22Rv1 (cell line): ENCODE data around the gene ZFP92.

ENCODE experiments used
- H3K27ac ChIP-seq: fragments of 450-650 bp; 2 replicates; pipeline ENCODE4 v1.5.1; 2017
- ZFX ChIP-seq: fragments of 450-650 bp; IDR thresholded peaks from 2 replicates; pipeline ENCODE4 v1.6.1; 2017; ENCODE audit warnings: antibody characterized with exemption, borderline replicate concordance
- TF ChIP-seq, protein P1 (sequence below): fragments of 450-650 bp; IDR thresholded peaks from 2 replicates; pipeline ENCODE4 v1.5.1; 2017; ENCODE audit warnings: mild to moderate bottlenecking

The ZFP92 gene

DNA sequence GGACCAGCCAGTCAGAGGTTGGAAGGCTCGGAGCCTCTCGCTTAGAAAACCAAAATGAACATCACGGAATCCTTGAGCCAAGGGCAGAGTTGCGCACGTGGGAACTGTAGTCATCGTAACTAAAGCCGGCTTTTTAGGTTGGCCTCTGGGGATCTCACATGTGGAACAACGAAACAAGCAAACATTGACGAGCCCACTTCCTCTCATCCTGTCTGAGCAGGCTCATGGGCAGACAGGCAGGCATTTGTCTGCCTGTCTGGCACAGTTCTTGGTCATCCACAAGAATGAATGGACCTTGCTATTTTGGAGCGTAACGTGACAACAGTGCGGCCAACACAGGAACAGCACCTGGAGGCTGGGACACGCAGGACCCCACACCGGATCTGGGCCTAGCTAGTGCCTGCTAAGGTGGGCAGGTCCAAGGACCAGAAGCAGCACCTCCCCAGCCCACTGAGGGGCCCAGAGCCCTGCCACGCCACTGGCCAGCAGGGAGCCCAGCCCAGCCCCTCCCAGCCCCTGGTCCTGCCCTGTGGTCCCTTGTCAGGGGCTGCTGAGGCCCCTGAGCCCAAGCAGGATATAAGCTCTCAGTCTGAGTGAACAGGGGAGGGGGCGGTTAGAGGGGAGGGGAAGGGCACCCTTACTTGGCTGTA is 43.8 kb downstream of the ZFP92 start:
- TF ChIP-seq ZFX, result no peak
- TF ChIP-seq, protein P1, sequence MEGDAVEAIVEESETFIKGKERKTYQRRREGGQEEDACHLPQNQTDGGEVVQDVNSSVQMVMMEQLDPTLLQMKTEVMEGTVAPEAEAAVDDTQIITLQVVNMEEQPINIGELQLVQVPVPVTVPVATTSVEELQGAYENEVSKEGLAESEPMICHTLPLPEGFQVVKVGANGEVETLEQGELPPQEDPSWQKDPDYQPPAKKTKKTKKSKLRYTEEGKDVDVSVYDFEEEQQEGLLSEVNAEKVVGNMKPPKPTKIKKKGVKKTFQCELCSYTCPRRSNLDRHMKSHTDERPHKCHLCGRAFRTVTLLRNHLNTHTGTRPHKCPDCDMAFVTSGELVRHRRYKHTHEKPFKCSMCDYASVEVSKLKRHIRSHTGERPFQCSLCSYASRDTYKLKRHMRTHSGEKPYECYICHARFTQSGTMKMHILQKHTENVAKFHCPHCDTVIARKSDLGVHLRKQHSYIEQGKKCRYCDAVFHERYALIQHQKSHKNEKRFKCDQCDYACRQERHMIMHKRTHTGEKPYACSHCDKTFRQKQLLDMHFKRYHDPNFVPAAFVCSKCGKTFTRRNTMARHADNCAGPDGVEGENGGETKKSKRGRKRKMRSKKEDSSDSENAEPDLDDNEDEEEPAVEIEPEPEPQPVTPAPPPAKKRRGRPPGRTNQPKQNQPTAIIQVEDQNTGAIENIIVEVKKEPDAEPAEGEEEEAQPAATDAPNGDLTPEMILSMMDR, result no peak
- H3K27ac ChIP-seq, result no peak overlapping the region

GRCh38 chrX:153455571-153455970 is 44.3 kb downstream of the ZFP92 start:
- TF ChIP-seq, protein P1, result no peak
- no peak overlapping the region for H3K27ac ChIP-seq

DNA sequence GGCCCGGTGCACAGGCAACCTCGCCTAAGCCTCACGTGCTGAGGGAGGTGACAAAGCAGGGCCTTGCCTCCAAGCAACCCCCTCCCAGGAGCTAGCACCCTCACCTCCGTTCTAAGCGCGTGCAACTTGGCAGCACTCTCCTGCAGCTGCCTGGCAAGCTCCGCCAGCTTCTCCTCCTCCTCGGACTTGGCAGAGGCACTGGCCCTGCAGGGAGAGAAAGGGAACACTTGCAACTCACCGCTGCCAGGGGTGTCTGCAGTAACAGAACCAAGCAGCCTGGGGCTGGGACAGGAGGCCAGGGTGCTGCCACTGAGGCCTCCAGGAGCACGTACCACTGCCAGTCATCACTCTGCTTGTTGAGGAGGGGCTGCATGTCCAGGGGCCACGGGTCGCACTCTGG is 44.9 kb downstream of the ZFP92 start:
- TF ChIP-seq, protein P1, result no peak
- TF ChIP-seq ZFX, result no peak
- H3K27ac ChIP-seq, result no peak overlapping the region

GRCh38 chrX:153456704-153457103 is 45.4 kb downstream of the ZFP92 start:
- TF ChIP-seq ZFX, result no peak
- no peak overlapping the region for H3K27ac ChIP-seq

DNA sequence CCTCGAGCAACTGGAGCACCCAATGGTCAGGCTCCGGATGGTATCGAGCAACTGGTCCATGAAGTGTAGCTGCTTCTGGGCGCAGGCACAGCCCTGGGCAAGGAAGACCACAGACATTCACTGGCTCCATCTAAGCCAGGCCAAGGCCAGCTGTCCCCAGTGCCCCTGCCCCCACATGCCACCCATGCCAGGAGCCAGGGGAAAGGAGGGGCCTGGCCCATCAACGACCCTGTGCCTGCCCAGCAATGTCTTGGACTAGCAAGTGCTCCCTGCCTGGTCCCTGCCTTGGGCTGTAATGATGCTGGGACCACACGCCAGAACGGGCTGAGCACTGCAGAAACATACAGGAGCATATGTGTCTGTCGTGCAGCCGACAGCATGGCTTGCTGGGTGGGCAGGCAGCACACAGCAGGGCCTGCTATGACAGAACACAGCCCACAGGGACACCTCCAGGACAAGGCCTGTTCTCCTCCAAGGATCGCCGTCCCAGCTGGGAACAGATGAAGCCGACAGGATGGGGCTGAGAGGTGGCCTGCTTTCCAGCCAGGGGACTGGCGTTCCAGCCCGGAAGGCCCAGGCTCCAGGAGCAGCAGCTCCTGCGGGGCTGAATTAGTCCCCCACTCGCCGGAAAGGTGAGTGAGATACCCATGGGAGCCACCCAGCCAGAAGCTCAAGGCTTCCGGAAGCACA is 46.0 kb downstream of the ZFP92 start:
- TF ChIP-seq ZFX, result no peak
- H3K27ac ChIP-seq, result no peak overlapping the region

DNA sequence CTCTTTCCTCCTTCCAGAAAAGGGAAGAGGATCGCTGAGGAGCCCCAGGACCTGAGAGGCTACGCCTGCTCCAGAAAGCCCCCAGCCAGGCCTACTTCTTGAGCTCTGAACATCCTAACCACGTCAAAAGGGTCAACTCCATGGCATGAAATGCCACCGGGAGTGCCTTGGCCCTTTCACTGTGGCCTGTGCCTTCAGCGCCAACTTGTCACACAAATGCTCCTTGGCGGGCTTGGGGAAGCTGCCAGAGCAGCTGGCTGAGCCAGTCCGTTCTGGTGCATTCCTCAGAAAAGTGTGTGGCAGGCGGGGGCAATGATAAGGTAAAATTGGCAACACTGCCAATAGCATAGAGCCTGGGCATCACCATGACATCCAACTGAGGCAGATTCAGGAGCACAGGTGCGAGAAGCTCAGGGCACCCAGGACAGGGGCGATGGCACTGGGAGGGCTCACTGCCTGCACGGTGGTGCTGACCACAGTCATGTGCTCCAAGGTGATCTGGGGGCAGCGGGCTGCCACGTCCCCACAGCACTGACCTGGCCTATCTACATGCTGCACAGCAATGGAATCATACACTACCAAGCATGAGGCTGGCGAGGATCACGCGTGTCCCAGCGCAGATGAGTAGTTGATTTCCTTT is 46.7 kb downstream of the ZFP92 start:
- no peak overlapping the region for H3K27ac ChIP-seq
- TF ChIP-seq, protein P1, result no peak
- no peak for TF ChIP-seq ZFX

- TF ChIP-seq, protein P1, result no peak
- H3K27ac ChIP-seq, result no peak overlapping the region
Measured at GRCh38 chrX:153458476-153458875, 47.2 kb downstream of the ZFP92 start.

GRCh38 chrX:153459986-153460385 is 48.7 kb downstream of the ZFP92 start:
- TF ChIP-seq, protein P1, result no peak
- no peak for TF ChIP-seq ZFX
- H3K27ac ChIP-seq, result no peak overlapping the region
